ENCODE measurements around the gene CASS4.

Gene CASS4

GRCh38 chr20:56451056-56451765 lies 39.2 kb downstream of the CASS4 start:
- DNase-seq: no peak

DNA sequence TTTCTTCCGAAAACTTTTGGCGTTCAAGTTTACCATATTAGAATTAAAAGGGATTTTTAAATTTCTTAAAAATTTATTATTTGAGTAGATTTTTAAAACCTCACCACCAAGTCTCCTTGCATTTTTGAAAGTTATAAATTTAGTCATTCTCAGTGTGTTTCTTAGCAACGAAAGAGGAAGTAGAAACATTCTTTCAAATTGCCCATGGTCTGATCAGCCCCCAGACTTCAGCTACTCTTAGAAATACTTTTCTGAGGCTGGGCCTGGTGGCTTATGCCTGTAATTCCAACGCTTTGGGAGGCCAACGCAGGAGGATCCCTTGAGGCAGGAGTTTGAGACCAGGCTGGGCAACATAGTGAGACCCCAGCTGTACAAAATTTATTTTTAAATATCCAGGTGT lies 41.3 kb downstream of the CASS4 start:
- no peak for DNase-seq

- no peak for DNase-seq
Measured at GRCh38 chr20:56454754-56455153, 42.7 kb downstream of the CASS4 start.

DNA sequence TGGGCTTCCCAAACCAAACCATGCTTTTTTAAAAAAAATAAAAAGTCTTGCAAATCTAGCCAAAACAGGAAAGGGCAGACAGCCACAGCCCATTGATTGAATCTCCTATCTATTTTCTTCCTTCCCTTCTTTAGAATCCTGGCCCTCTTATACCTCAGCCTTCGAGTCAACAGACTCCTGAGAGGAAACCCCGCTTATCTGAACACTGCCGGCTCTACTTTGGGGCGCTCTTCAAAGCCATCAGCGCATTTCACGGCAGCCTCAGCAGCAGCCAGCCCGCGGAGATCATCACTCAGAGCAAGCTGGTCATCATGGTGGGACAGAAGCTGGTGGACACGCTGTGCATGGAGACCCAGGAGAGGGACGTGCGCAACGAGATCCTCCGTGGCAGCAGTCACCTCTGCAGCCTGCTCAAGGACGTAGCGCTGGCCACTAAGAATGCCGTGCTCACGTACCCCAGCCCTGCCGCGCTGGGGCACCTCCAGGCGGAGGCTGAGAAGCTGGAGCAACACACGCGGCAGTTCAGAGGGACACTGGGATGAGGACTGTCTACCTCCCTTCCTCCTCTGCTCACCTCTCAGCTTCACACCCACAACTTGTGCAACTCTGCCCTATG lies 46.3 kb downstream of the CASS4 start:
- DNase-seq: no peak

- peak; percentile 84 for DNase-seq
Measured at GRCh38 chr20:56460459-56460858, 48.4 kb downstream of the CASS4 start.

GRCh38 chr20:56461576-56461975 lies 49.5 kb downstream of the CASS4 start:
- DNase-seq: no peak

- peak; percentile 48 for DNase-seq
Measured at GRCh38 chr20:56463428-56463827, 51.4 kb downstream of the CASS4 start.

GRCh38 chr20:56465997-56466396 lies 53.9 kb downstream of the CASS4 start:
- DNase-seq: no peak

DNA sequence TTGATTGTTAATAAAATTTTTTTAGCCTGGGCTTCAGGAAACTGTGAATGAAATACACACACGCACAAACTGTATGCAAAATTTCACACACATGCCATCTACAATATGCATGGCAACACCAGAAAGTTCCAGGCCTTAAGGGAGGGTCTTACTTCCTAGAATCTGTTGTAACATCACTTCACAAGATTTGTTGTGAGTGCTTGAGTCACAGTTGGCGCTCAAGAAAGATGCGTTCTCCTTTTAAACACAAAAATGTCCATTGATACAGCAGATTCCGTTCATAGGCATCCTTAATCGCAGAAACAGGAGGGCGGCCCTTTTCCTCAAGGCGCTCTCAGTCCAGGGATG lies 55.9 kb downstream of the CASS4 start:
- no peak for DNase-seq

DNA sequence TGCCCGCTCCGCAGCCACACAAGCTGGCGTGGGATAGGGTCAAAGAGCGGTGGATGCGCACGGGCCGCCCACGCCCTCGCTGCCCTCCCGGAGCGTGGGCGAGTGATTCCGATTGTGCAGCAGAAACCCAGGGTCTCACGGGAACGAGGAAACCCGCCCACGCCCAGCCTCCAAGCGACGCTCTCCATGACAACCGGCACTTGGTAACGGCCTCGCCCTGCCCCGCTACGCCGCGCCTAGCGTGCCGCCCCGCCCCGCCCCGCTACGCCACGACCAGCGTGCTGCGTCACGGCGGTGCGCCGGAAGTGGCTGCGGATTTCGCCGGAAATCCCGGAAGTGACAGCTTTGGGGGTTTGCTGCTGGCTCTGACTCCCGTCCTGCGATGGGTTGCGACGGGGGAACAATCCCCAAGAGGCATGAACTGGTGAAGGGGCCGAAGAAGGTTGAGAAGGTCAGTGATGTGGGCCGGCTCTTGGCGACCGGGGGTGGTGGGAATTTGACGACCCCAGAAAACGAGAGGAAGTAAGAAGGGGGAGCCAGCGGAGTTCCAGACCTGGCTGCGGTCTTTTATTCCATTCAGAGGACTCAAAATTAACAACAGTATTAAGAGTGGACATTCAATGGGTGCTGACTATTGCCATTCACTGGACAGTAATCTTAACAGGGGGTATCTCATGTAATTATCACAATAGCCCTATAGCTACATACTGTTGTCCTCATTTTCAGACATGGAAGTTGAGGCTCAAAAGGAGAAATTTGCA lies 56.4 kb downstream of the CASS4 start, which contains the start of gene RTF2:
RTF2 (plus strand) TSS at position 312 of the 761 bp plus-strand sequence; CDS start at position 383, 71 bp downstream.
- DNase-seq: peak; percentile 96

- peak; percentile 22 for DNase-seq
Measured at GRCh38 chr20:56469077-56469449, 57.0 kb downstream of the CASS4 start.

GRCh38 chr20:56483970-56484369 lies 71.9 kb downstream of the CASS4 start:
- DNase-seq: peak; percentile 23

DNA sequence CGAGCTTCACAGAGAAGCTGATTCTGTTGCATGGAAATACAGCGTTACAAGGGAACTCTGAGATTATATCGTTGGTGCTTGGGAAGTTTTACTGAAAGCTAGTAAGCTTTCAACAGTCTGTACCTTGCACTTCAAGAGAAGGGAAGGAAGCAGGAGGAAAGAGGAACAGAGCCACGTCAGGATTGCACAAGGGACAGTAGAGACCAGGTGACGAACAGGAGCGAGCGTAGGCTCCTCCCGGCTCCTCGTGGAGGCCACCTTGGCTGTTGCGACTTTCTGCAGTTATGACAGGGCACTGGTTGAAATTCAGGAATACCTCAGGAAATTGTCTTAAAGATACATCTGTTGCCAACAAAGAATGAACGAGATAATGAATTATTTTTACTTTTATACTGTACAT lies 75.2 kb downstream of the CASS4 start:
- no peak for DNase-seq

- no peak for DNase-seq
Measured at GRCh38 chr20:56488566-56488965, 76.5 kb downstream of the CASS4 start.

- DNase-seq: no peak
Measured at GRCh38 chr20:56501116-56501515, 89.1 kb downstream of the CASS4 start.

GRCh38 chr20:56503916-56504315 lies 91.9 kb downstream of the CASS4 start:
- no peak for DNase-seq

DNA sequence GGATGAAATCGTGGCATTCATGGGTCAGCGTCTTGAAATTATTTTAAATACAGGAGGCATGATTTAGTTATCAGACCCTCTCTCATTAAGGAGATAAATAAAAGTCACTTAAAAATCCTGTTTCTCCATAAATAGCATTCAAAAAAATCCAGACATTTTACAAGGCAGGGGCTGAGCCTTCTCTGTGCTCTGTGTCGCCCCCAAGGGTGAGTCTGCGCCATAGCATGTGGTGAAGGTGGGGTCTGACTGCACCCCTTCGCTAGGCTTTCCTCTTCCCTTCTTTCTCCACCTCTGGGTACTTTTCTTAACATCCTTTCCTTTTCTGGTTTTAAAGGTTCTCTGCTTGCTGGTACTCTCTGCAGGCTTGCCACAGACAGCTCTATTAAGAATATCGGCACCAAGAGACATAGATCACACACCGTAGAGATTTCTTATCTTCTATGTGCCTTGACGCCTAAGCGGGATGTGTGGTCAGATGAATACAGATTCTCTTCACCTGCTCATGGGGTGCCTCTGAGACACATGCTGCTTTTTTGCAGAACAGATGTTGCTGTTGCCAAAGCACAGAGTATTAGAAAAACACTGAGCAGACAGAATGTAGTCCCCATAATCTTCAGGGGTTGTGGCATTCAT lies 92.4 kb downstream of the CASS4 start:
- DNase-seq: peak; percentile 17

DNA sequence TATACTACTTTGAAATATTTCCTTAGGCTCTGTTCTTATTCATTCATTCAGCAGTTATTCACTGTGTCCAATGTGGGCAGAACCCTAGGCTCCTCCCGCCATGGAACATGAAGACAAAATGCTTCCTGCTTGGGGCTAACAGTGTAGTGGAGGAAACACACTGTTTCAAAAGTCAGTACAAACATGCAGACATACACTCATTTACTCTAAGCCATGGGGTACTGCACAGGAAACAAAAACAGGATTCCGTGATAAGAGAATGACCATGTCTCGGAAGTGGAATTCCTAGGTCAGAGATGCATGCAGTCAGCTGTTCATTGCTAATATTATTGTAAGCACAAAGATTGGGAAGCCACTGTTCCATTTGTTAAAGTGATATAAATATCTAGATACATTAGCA lies 94.0 kb downstream of the CASS4 start:
- DNase-seq: no peak
